Lung microvascular endothelial cell (primary cell): ENCODE data around the gene ATXN3L. TPM values are rescaled to one million over a fixed set of nuclear protein-coding genes. Genes with fewer than 3 reads are reported as not detected.

Source experiments
- DNase-seq, 2 donors: peaks; one replicate each; pipeline versions ENCODE4 v3.0.0 to v3.0.0-alpha.2; 2010; ENCODE audit warnings: low read depth in 2 of 2
- total RNA-seq: library from RNA; depleted of rRNA; stranded (reverse); fragments of >200 nt; gene quantifications from 2 replicates; pipeline ENCODE4 v1.2.1, GENCODE V29; 2014

ATXN3L gene
- total RNA-seq, 1 donor from 2014 or later, result not detected

- no peak for DNase-seq
These were observed 51.0 kb downstream of the ATXN3L start for GRCh38 chrX:13268874-13269273.

Other genes starting within 250 kb of the ATXN3L start
- gene EGFL6, start 249.5 kb upstream of the ATXN3L start, total RNA-seq, result not detected in 2 replicates